Neuronal stem cell (in vitro differentiated cells): Measurements from ENCODE around the gene HOMEZ.
A peak's percentile ranks its signal among the peaks of the same experiment; 100 is the strongest.

ENCODE experiments used
- DNase-seq: peaks from one replicate; pipeline ENCODE4 v3.0.0-alpha.2; 2013; ENCODE audit warnings: low spot score
- H2AFZ ChIP-seq: one replicate; pipeline ENCODE4 v1.6.1; 2013; ENCODE audit warnings: mild to moderate bottlenecking, low read length, inconsistent platforms
- H2AK5ac ChIP-seq: 2 replicates; pipeline ENCODE4 v1.6.1; 2013; ENCODE audit warnings: low read depth, mild to moderate bottlenecking, inconsistent platforms, low read length, moderate library complexity, mixed read lengths
- H2BK120ac ChIP-seq: 2 replicates; pipeline ENCODE4 v1.6.1; 2013; ENCODE audit warnings: low read depth, mild to moderate bottlenecking, inconsistent platforms, low read length, moderate library complexity, mixed read lengths
- H2BK12ac ChIP-seq: one replicate; pipeline ENCODE4 v1.6.1; 2013; ENCODE audit warnings: low read length, inconsistent platforms
- H2BK15ac ChIP-seq: 2 replicates; pipeline ENCODE4 v1.6.1; 2013; ENCODE audit warnings: mild to moderate bottlenecking, low read length, inconsistent platforms, mixed read lengths
- H2BK5ac ChIP-seq: one replicate; pipeline ENCODE4 v1.6.1; 2013; ENCODE audit warnings: inconsistent platforms, mild to moderate bottlenecking, low read length, moderate library complexity
- H3K14ac ChIP-seq: one replicate; pipeline ENCODE4 v1.6.1; 2013; ENCODE audit warnings: low read length, inconsistent platforms
- H3K18ac ChIP-seq: 2 replicates; pipeline ENCODE4 v1.6.1; 2013; ENCODE audit warnings: low read length, inconsistent platforms
- H3K23ac ChIP-seq: 2 replicates; pipeline ENCODE4 v1.6.1; 2013; ENCODE audit warnings: low read depth, mild to moderate bottlenecking, mixed read lengths, low read length, inconsistent platforms; ENCODE audit not compliant: poor library complexity
- H3K27ac ChIP-seq: replicated peaks from 3 replicates; pipeline ENCODE4 v1.5.1; 2013; ENCODE audit warnings: low read length, inconsistent platforms
- H3K27me3 ChIP-seq, 3 experiments: 2 replicates each; pipeline ENCODE4 v1.6.1; 2013; ENCODE audit warnings: low read length in 3 of 3, mild to moderate bottlenecking in 2 of 3, inconsistent platforms in 1 of 3, low read depth in 1 of 3, mixed read lengths in 1 of 3, moderate library complexity in 1 of 3; ENCODE audit not compliant: control insufficient read depth in 3 of 3, insufficient read depth in 3 of 3
- H3K36me3 ChIP-seq, 2 donors: replicated peaks in 1 of 2; 2 replicates each; pipeline ENCODE4 v1.6.1; 2013; ENCODE audit warnings: low read length in 2 of 2; ENCODE audit not compliant: control insufficient read depth in 2 of 2, insufficient read depth in 2 of 2
- H3K4ac ChIP-seq: 2 replicates; pipeline ENCODE4 v1.6.1; 2013; ENCODE audit warnings: inconsistent platforms, mild to moderate bottlenecking, low read length, moderate library complexity
- H3K4me1 ChIP-seq, 2 donors: 1 replicate in 1 of 2; 2 replicates in 1 of 2; pipeline ENCODE4 v1.6.1; 2013; ENCODE audit warnings: low read length in 2 of 2, low read depth in 1 of 2; ENCODE audit not compliant: control insufficient read depth in 2 of 2, insufficient read depth in 1 of 2
- H3K4me2 ChIP-seq: one replicate; pipeline ENCODE4 v1.6.1; 2013; ENCODE audit warnings: mild to moderate bottlenecking, low read length, inconsistent platforms; ENCODE audit not compliant: insufficient read depth, poor library complexity, severe bottlenecking
- H3K4me3 ChIP-seq, 2 donors: 2 replicates each; pipeline ENCODE4 v1.5.1; 2013; ENCODE audit warnings: low read length in 2 of 2, mild to moderate bottlenecking in 2 of 2, inconsistent platforms in 1 of 2, moderate library complexity in 1 of 2
- H3K79me1 ChIP-seq: one replicate; pipeline ENCODE4 v1.6.1; 2013; ENCODE audit warnings: low read depth, mild to moderate bottlenecking, inconsistent platforms, low read length, moderate library complexity
- H3K9ac ChIP-seq: one replicate; pipeline ENCODE4 v1.6.1; 2013; ENCODE audit warnings: mild to moderate bottlenecking, low read depth, low read length, inconsistent platforms; ENCODE audit not compliant: poor library complexity
- H3K9me3 ChIP-seq, 2 donors: replicated peaks in 1 of 2; 2 replicates each; pipeline versions ENCODE3 to v1.6.1; 2013; ENCODE audit warnings: low read length in 2 of 2, mild to moderate bottlenecking in 2 of 2, inconsistent platforms in 1 of 2, low read depth in 1 of 2, mixed read lengths in 1 of 2, moderate library complexity in 1 of 2; ENCODE audit not compliant: control insufficient read depth in 2 of 2, insufficient read depth in 1 of 2
- H4K8ac ChIP-seq: one replicate; pipeline ENCODE4 v1.6.1; 2013; ENCODE audit warnings: low read depth, mild to moderate bottlenecking, inconsistent platforms, low read length, moderate library complexity
- H4K91ac ChIP-seq: one replicate; pipeline ENCODE4 v1.6.1; 2013; ENCODE audit warnings: low read length, low read depth, mild to moderate bottlenecking, inconsistent platforms; ENCODE audit not compliant: poor library complexity
- WGBS, 2 donors: extraction: QIAGEN DNeasy Blood & Tissue Kit; methylation state at CpG; one replicate each; pipeline ENCODE4 v1.1.7; 2013; ENCODE audit warnings: missing lambda C conversion rate in 2 of 2, mixed read lengths in 1 of 2; ENCODE audit not compliant: insufficient read length in 2 of 2, insufficient replicate concordance in 1 of 2; ENCODE audit errors: extremely low coverage in 2 of 2; 5-methylcytosine and 5-hydroxymethylcytosine counted together

HOMEZ gene

DNA sequence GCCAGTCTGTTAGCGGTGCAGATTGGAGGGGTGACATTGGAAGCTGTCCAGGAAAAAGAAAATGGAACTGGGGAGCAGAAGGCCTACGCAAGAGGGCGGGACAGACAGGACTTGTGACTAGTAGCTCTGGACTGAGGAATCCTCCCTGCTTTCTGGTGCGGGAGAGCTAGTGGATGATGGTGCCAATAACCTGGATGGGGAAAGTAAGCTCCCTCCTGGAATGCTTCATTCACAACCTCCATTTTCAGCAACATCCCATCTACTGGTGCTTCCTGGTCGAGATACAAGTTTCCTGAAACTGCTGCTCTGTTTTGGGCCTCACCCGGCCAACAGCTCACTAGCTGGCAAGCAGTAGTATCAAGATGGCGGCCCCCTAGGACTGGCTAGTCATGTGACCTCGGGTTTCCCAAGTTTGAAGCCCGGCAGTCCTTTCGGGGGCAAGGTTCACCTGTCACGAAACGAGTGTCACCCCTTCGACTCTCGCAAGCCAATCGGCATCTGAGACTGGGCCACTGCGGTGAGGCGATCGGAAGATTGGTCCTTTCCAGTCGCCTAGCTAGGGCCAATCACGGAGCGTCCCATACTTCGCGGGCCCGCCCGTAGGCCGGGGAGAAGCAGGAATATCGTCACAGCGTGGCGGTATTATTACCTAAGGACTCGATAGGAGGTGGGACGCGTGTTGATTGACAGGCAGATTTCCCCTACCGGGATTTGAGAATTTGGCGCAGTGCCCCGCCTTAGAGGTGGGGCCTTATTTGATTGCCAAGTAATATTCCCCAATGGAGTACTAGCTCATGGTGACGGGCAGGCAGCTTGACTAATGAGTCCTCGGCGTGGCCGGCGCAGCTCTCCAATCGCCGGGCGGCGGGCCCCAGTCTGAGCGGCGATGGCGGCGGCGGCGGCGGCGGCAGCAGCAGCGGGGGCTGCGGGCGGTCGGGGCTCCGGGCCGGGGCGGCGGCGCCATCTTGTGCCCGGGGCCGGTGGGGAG is 34.9 kb upstream of the HOMEZ start, which contains the start of gene PABPN1:
Gene PABPN1 (plus strand): TSS at position 874 of the 988 bp plus-strand sequence. CDS start 13 bp downstream, at position 887.
- H2BK12ac ChIP-seq: no peak within 1 kb of the TSS
- H2AFZ ChIP-seq: peak within 1 kb of the TSS; percentile 60
- peak within 1 kb of the TSS; percentile 95 for H3K9ac ChIP-seq
- peaks cover 7% of the 10 kb centered on the region for H3K79me1 ChIP-seq
- peak within 1 kb of the TSS; percentile 97 for H2AK5ac ChIP-seq
- peak within 1 kb of the TSS; percentile 84 to 88 for H3K4me3 ChIP-seq
- peak within 1 kb of the TSS; percentile 61 for H3K4me2 ChIP-seq
- no CpG with 5 or more reads among the region's 63 CpGs for WGBS, 2 donors
- peak; percentile 100 for DNase-seq
- no peaks in the 10 kb centered on the region for H3K27me3 ChIP-seq
- H3K18ac ChIP-seq: peak within 1 kb of the TSS; percentile 97
- peaks cover 25 to 51% of the 10 kb centered on the region in 2 donors for H3K36me3 ChIP-seq
- H3K9me3 ChIP-seq: no peaks in the 10 kb centered on the region
- peak within 1 kb of the TSS; percentile 89 for H3K27ac ChIP-seq
- peak within 1 kb of the TSS; percentile 3 for H4K91ac ChIP-seq
- peak within 1 kb of the TSS; percentile 72 for H3K4ac ChIP-seq
- peak within 1 kb of the TSS; percentile 99 for H4K8ac ChIP-seq
- H3K4me1 ChIP-seq: peaks cover 11 to 14% of the 10 kb centered on the region in 2 donors
- H3K14ac ChIP-seq: peak within 1 kb of the TSS; percentile 31
- H2BK120ac ChIP-seq: no peak within 1 kb of the TSS
- peak within 1 kb of the TSS; percentile 5 for H2BK15ac ChIP-seq
- H2BK5ac ChIP-seq: peak within 1 kb of the TSS; percentile 79
- peak within 1 kb of the TSS; percentile 10 for H3K23ac ChIP-seq

DNA sequence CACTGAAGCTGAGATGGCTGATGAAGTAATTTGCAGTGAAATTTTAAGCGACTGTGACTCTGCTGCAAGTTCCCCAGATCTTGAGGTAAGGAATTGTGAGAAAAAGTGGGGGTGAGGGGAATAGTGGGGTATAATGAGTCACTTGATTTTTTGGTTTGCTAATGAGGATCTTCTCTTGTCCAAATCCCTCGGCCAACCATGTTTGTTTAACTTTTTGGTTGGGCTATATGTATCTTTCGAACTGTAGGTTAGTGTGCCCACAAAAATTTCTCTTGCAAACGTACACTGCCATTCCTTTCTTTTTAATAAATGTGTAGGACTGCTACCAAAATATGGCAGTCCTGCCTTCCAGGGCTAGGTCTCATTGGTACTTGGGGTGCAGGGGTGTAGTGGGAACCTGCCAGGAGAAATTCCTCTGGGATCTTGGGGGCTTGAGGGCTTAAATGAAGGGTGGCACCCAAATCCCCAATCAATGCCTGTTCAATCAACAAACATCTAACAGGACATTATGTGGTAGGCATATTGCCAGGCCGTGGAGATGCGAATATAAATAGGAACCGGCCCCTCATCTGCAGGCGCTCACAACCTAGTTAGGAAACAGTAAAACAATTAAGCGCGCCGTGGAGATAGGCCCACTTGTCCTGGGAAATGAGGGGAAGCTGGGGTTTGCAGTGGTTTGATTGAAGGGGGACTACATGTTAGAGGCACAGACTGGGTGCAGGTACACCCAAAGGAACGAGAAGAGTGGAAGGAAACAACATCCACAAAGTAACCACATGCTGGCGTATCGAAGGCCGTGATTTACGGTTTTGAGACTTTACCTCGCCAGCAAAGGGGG is 34.0 kb upstream of the HOMEZ start:
- peak overlapping the region; percentile 20 for H3K4me2 ChIP-seq
- H2AK5ac ChIP-seq: peak overlapping the region; percentile 3
- H3K4ac ChIP-seq: peak overlapping the region; percentile 26
- H3K36me3 ChIP-seq: peaks cover 24 to 47% of the 10 kb centered on the region in 2 donors
- peak overlapping the region; percentile 89 for H3K27ac ChIP-seq
- peak overlapping the region; percentile 3 for H4K91ac ChIP-seq
- no peak overlapping the region for H2BK120ac ChIP-seq
- H4K8ac ChIP-seq: peak overlapping the region; percentile 99
- H3K9me3 ChIP-seq: no peaks in the 10 kb centered on the region
- peak overlapping the region; percentile 17 for H2BK5ac ChIP-seq
- no peak overlapping the region for H3K9ac ChIP-seq
- WGBS, 2 donors: no CpG with 5 or more reads among the region's 17 CpGs
- H3K4me3 ChIP-seq: peak overlapping the region; percentile 45 to 88
- peaks cover 7% of the 10 kb centered on the region for H3K79me1 ChIP-seq
- no peaks in the 10 kb centered on the region for H3K27me3 ChIP-seq
- no peak for DNase-seq
- H2BK15ac ChIP-seq: peak overlapping the region; percentile 5
- H3K14ac ChIP-seq: no peak overlapping the region
- no peak overlapping the region for H3K23ac ChIP-seq
- no peak overlapping the region for H3K18ac ChIP-seq
- peak overlapping the region; percentile 60 for H2AFZ ChIP-seq
- H3K4me1 ChIP-seq: peaks cover 11 to 14% of the 10 kb centered on the region in 2 donors
- H2BK12ac ChIP-seq: no peak overlapping the region

DNA sequence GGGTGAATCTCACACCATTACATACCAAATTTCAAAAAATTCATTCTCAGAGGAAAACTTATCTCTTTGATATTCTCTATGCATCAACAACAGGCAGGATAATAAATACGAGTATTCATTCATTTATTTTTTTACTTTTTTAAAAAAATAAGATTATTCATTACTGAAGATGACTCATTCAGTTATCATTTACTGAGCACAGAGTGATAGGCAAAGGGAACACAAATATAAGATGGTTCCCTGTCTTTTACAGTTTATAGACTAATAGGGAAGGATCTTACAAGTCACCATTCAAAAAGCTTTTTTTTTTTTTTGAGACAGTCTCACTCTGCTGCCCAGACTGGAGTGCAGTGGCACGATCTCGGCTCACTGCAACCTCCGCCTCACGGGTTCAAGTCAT is 30.4 kb upstream of the HOMEZ start:
- no peak overlapping the region for H3K4me2 ChIP-seq
- H3K4ac ChIP-seq: no peak overlapping the region
- H2BK12ac ChIP-seq: no peak overlapping the region
- H3K18ac ChIP-seq: no peak overlapping the region
- peaks cover 5 to 6% of the 10 kb centered on the region in 2 donors for H3K4me1 ChIP-seq
- H3K79me1 ChIP-seq: no peaks in the 10 kb centered on the region
- DNase-seq: no peak
- no CpG with 5 or more reads among the region's 5 CpGs for WGBS, 2 donors
- no peak overlapping the region for H3K4me3 ChIP-seq
- H3K27me3 ChIP-seq: no peaks in the 10 kb centered on the region
- H2AK5ac ChIP-seq: no peak overlapping the region
- no peak overlapping the region for H3K27ac ChIP-seq
- peaks cover 0 to 33% of the 10 kb centered on the region in 2 donors for H3K36me3 ChIP-seq
- H2BK5ac ChIP-seq: no peak overlapping the region
- no peak overlapping the region for H3K14ac ChIP-seq
- no peak overlapping the region for H4K8ac ChIP-seq
- H2BK15ac ChIP-seq: no peak overlapping the region
- H4K91ac ChIP-seq: no peak overlapping the region
- H2BK120ac ChIP-seq: no peak overlapping the region
- H3K9me3 ChIP-seq: no peaks in the 10 kb centered on the region
- no peak overlapping the region for H3K23ac ChIP-seq
- no peak overlapping the region for H3K9ac ChIP-seq
- H2AFZ ChIP-seq: no peak overlapping the region
